Endothelial cell of umbilical vein (primary cell): ENCODE measurements around the gene PHACTR1. TPM values are rescaled to one million over a fixed set of nuclear protein-coding genes. Genes with fewer than 3 reads are reported as not detected.

Experiments
- BruUV-seq: library from RNA; stranded (reverse); fragments of 400-500 nt; replicated peaks from 2 replicates; lab custom pipeline; 2021; lab: Mats Ljungman, UMichigan
- CTCF ChIA-PET: fragments of 300-600, 350-600 bp; sonication (Branson Sonifier 250); formaldehyde crosslinking; loops from one replicate; lab custom pipeline; 2021; ENCODE audit warnings: antibody characterized with exemption, inconsistent platforms; lab: Charles Lee
- POLR2A ChIA-PET: fragments of 300-600, 350-600 bp; sonication (Branson Sonifier 250); formaldehyde crosslinking; loops from one replicate; lab custom pipeline; 2021; ENCODE audit warnings: antibody characterized with exemption, inconsistent platforms; lab: Charles Lee
- DNase-seq: peaks from one replicate; pipeline ENCODE4 v3.0.0-alpha.2; 2011; ENCODE audit warnings: low read depth, low spot score
- FAIRE-seq: peaks from 2 replicates; lab custom pipeline; 2011; peaks lifted over from hg19 to GRCh38; lab: Jason Lieb, UNC
- H2AFZ ChIP-seq: 2 replicates; pipeline ENCODE4 v1.6.0; 2012; ENCODE audit warnings: low read depth, low read length, control low read depth, inconsistent platforms
- H3K27ac ChIP-seq: 2 replicates; pipeline ENCODE4 v1.5.1; 2011; ENCODE audit warnings: low read depth, mild to moderate bottlenecking, control low read depth, low read length, moderate library complexity; ENCODE audit not compliant: insufficient read depth
- H3K27me3 ChIP-seq, 2 experiments: 2 replicates each; pipeline versions ENCODE4 v1.6.0 to v1.6.1; 2011; ENCODE audit warnings: low read length in 2 of 2, mixed read lengths in 1 of 2; ENCODE audit not compliant: control insufficient read depth in 2 of 2, insufficient read depth in 2 of 2
- H3K36me3 ChIP-seq, 2 experiments: 2 replicates in 1 of 2; 3 replicates in 1 of 2; pipeline ENCODE4 v1.5.1; 2011; ENCODE audit warnings: low read length in 2 of 2, mild to moderate bottlenecking in 1 of 2, moderate library complexity in 1 of 2; ENCODE audit not compliant: control insufficient read depth in 2 of 2, insufficient read depth in 2 of 2; ENCODE audit errors: extremely low read depth in 1 of 2
- H3K4me1 ChIP-seq: 3 replicates; pipeline ENCODE4 v1.5.1; 2011; ENCODE audit warnings: mild to moderate bottlenecking, low read length; ENCODE audit not compliant: control insufficient read depth, insufficient read depth; ENCODE audit errors: extremely low read depth
- H3K4me2 ChIP-seq: 2 replicates; pipeline ENCODE4 v1.6.1; 2011; ENCODE audit warnings: low read length, control low read depth, mixed read lengths; ENCODE audit not compliant: insufficient read depth
- H3K4me3 ChIP-seq, 3 experiments: fragments of 200-600 bp in 1 of 3; sonication (generic), shearing (Covaris generic) in 1 of 3; replicated peaks in 1 of 3; 2 replicates each; pipeline ENCODE4 v1.5.1; 2011 to 2016; ENCODE audit warnings: control low read depth in 3 of 3, low read length in 3 of 3, mild to moderate bottlenecking in 2 of 3, inconsistent platforms in 1 of 3, low read depth in 1 of 3, moderate library complexity in 1 of 3; ENCODE audit not compliant: insufficient read depth in 1 of 3
- H3K79me2 ChIP-seq: 2 replicates; pipeline ENCODE4 v1.6.0; 2012; ENCODE audit warnings: low read length, inconsistent platforms; ENCODE audit not compliant: control insufficient read depth, insufficient read depth
- H3K9ac ChIP-seq: replicated peaks from 2 replicates; pipeline ENCODE3; 2011; ENCODE audit warnings: low read length, control low read depth; ENCODE audit not compliant: insufficient read depth; ENCODE audit errors: extremely low read depth
- H3K9me1 ChIP-seq: replicated peaks from 3 replicates; pipeline ENCODE4 v1.6.0; 2011; ENCODE audit warnings: mild to moderate bottlenecking, low read length; ENCODE audit not compliant: control insufficient read depth, insufficient read depth; ENCODE audit errors: extremely low read depth
- H3K9me3 ChIP-seq: replicated peaks from 2 replicates; pipeline ENCODE4 v1.5.1; 2012; ENCODE audit warnings: low read length, inconsistent platforms; ENCODE audit not compliant: control insufficient read depth, insufficient read depth
- H4K20me1 ChIP-seq: replicated peaks from 2 replicates; pipeline ENCODE3; 2011; ENCODE audit warnings: mild to moderate bottlenecking, low read length; ENCODE audit not compliant: control insufficient read depth, insufficient read depth; ENCODE audit errors: extremely low read depth
- CTCF ChIP-seq, 2 donors: IDR thresholded peaks; 1 replicate in 1 of 2; 2 replicates in 1 of 2; pipeline ENCODE4 v1.5.1; 2011; ENCODE audit warnings: low read length in 2 of 2, mild to moderate bottlenecking in 2 of 2, moderate library complexity in 2 of 2, control low read depth in 1 of 2, inconsistent platforms in 1 of 2, low read depth in 1 of 2; ENCODE audit not compliant: insufficient read depth in 1 of 2; ENCODE audit errors: extremely low read depth in 1 of 2
- EZH2 ChIP-seq: IDR thresholded peaks from 2 replicates; pipeline ENCODE4 v1.6.1; 2012; ENCODE audit warnings: borderline replicate concordance, low read depth, mild to moderate bottlenecking, moderate library complexity, low read length, inconsistent platforms; ENCODE audit not compliant: severe bottlenecking
- FOS ChIP-seq: IDR thresholded peaks from 2 replicates; pipeline ENCODE4 v1.6.1; 2011; ENCODE audit warnings: mild to moderate bottlenecking, low read length, moderate library complexity, borderline replicate concordance; ENCODE audit not compliant: insufficient read depth
- GATA2 ChIP-seq: IDR thresholded peaks from 2 replicates; pipeline ENCODE4 v1.7.0; 2011; ENCODE audit warnings: low read depth, mild to moderate bottlenecking, moderate library complexity, mixed read lengths, low read length; ENCODE audit not compliant: insufficient read length, insufficient read depth
- JUN ChIP-seq: IDR thresholded peaks from 2 replicates; pipeline ENCODE4 v1.6.1; 2011; ENCODE audit warnings: borderline replicate concordance, low read depth; ENCODE audit not compliant: insufficient read length, insufficient read depth
- MYC ChIP-seq: IDR thresholded peaks from one replicate; pipeline ENCODE4 v1.6.1; 2011; ENCODE audit warnings: mild to moderate bottlenecking, low read depth, low read length
- POLR2A ChIP-seq: IDR thresholded peaks from 2 replicates; pipeline ENCODE4 v1.6.1; 2012; ENCODE audit warnings: low read depth, mild to moderate bottlenecking, control low read depth, low read length
- POLR2AphosphoS5 ChIP-seq: IDR thresholded peaks from 2 replicates; pipeline ENCODE4 v1.6.1; 2012; ENCODE audit warnings: low read depth, mild to moderate bottlenecking, control low read depth, low read length, moderate library complexity; ENCODE audit not compliant: insufficient read depth
- dilution Hi-C: fragments of 300-500 bp; cut with MboI; formaldehyde crosslinking; loops from one replicate; pipeline ENCODE4 v1.15.0; 2019; ENCODE audit warnings: low sequenced_read_pairs; ENCODE audit not compliant: extremely low pct_ligation_motif_present
- intact Hi-C: fragments of 100-400 bp; cut with micrococcal nuclease; formaldehyde crosslinking; loops from one replicate; pipeline ENCODE4 v1.10.0; 2022
- polyA plus RNA-seq, 4 experiments: library from polyadenylated mRNA; depleted of rRNA in 3 of 4; stranded (reverse) in 3 of 4; unstranded in 1 of 4; fragments of >200 nt; gene quantifications; 2 replicates each; pipeline versions ENCODE4 v1.2.1 to v1.2.3, GENCODE V29; 2011 to 2012; ENCODE audit warnings: missing spikeins in 1 of 4
- total RNA-seq: library from RNA; stranded (reverse); gene quantifications from 2 replicates; pipeline ENCODE4 v1.2.3, GENCODE V29; 2021
- TF ChIP-seq, protein P1 (sequence below): IDR thresholded peaks from 2 replicates; pipeline ENCODE4 v1.6.1; 2011; ENCODE audit not compliant: insufficient read depth, insufficient read length

PHACTR1 gene
- total and polyA plus RNA-seq, 2 donors (not counting 3 experiments of a cell fraction or from before 2014, with no cell fraction given) = 2.4 to 23.2 TPM

GRCh38 chr6:13297391-13297790 is 580.8 kb downstream of the PHACTR1 start:
- Histone ChIP-seq H3K9ac (no peak overlapping the region), H3K27me3 (no peaks in the 10 kb centered on the region), H3K27ac (no peak overlapping the region), H3K9me1 (no peaks in the 10 kb centered on the region), H3K36me3 (peaks cover 0 to 11% of the 10 kb centered on the region in 2 experiments), H3K4me1 (peaks cover 4% of the 10 kb centered on the region), H3K4me3 (no peak overlapping the region), H4K20me1 (no peaks in the 10 kb centered on the region), H2AFZ (no peak overlapping the region), H3K4me2 (no peak overlapping the region), H3K9me3 (no peaks in the 10 kb centered on the region), H3K79me2 (no peaks in the 10 kb centered on the region)
- DNase-seq (no peak), FAIRE-seq (no peak)
- no TSS peak for BruUV-seq
- ChIA-PET CTCF (interaction anchor here (2.6 kb wide), 1 partner anchor 386 kb away, joined by 7 read pairs; no protein-coding TSS in a partner anchor), POLR2A (no interaction called here)
- intact Hi-C loops (no loop called here), dilution Hi-C loops (no loop called here)
- no peak for TF ChIP-seq POLR2A
- no peak for TF ChIP-seq EZH2
- TF ChIP-seq MYC = no peak
- TF ChIP-seq GATA2 = no peak
- TF ChIP-seq, protein P1, sequence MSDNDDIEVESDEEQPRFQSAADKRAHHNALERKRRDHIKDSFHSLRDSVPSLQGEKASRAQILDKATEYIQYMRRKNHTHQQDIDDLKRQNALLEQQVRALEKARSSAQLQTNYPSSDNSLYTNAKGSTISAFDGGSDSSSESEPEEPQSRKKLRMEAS = no peak
- no peak for TF ChIP-seq JUN
- no peak for TF ChIP-seq POLR2AphosphoS5
- TF ChIP-seq FOS = no peak

DNA sequence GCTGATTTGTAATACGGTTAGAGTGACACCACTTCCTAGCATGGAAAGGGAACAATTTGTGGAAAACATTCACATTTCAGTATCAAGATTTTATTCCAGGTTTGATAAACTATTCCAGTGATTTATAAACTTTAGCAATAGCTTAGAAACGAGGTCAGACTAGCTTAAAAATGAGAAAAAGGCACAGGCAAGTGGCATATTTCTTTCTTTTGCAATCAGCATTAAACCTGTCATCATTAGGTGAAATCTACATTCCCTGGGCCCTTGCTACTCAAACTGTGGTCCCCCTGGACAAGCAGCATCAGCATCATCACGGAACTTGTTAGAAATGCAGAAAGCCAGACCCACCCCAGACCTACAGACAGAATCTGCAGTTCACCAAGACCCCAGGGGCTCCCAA is 581.9 kb downstream of the PHACTR1 start:
- Histone ChIP-seq H3K27ac (no peak overlapping the region), H3K9me1 (no peaks in the 10 kb centered on the region), H3K9me3 (no peaks in the 10 kb centered on the region), H3K4me2 (no peak overlapping the region), H2AFZ (no peak overlapping the region), H3K36me3 (peaks cover 0 to 11% of the 10 kb centered on the region in 2 experiments), H3K79me2 (no peaks in the 10 kb centered on the region), H3K4me3 (no peak overlapping the region), H3K9ac (no peak overlapping the region), H4K20me1 (no peaks in the 10 kb centered on the region), H3K27me3 (no peaks in the 10 kb centered on the region), H3K4me1 (peaks cover 14% of the 10 kb centered on the region)
- ChIA-PET POLR2A (interaction anchor here (0.6 kb wide), 1 partner anchor 341 kb away, joined by 3 read pairs; no protein-coding TSS in a partner anchor), CTCF (interaction anchor here (1.4 to 2.6 kb wide), 2 partner anchors 103 to 387 kb away, joined by 5 to 7 read pairs; no protein-coding TSS in a partner anchor)
- dilution Hi-C loops (no loop called here), intact Hi-C loops (no loop called here)
- DNase-seq = no peak
- no TSS peak for BruUV-seq
- TF ChIP-seq FOS (no peak), POLR2A (no peak), EZH2 (no peak), GATA2 (no peak), MYC (no peak), JUN (no peak), CTCF (IDR thresholded peaks at IDR 0.05; ENCODE audit: extremely low read depth in 1 of 2, insufficient read depth in 1 of 2, low read depth in 1 of 2, low read length in 2 of 2) (no peak), POLR2AphosphoS5 (no peak)
- TF ChIP-seq, protein P1 = no peak
- peak; percentile 8 for FAIRE-seq
